Activated CD4-positive, CD25-positive, alpha-beta regulatory T cell treated with anti-CD3 and anti-CD28 coated beads, Interleukin-2, amount 50 U/mL, for 16 hours (primary cell): Measurements from ENCODE around the gene RCSD1.

ENCODE experiments used
- DNase-seq: peaks from one replicate; pipeline ENCODE4 v3.0.0-alpha.2; 2020; ENCODE audit warnings: low read depth, low spot score

Gene RCSD1

GRCh38 chr1:167642501-167642826 is 12.4 kb downstream of the RCSD1 start:
- DNase-seq: no peak

DNA sequence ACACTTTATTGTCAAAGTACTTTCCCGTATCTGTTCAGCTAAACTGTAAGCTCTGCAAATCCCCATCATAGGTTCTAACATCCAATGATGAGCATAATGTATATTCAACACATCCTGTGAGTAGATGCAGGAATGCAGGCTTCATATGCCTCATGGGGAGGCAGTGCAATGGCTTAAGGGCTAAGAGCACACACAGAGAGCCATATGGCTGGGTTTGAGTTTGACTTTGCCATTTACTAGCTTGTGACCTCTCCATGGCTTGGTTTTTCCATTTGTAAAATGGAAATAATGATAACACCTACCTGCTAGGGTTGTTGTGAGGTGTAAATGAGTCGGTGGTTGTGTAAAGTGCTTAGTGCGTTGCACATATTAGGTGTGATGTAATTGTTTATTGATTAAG is 13.4 kb downstream of the RCSD1 start:
- DNase-seq: no peak

GRCh38 chr1:167644551-167644950 is 14.5 kb downstream of the RCSD1 start:
- DNase-seq: no peak

- no peak for DNase-seq
Measured at GRCh38 chr1:167645140-167645541, 15.1 kb downstream of the RCSD1 start.

DNA sequence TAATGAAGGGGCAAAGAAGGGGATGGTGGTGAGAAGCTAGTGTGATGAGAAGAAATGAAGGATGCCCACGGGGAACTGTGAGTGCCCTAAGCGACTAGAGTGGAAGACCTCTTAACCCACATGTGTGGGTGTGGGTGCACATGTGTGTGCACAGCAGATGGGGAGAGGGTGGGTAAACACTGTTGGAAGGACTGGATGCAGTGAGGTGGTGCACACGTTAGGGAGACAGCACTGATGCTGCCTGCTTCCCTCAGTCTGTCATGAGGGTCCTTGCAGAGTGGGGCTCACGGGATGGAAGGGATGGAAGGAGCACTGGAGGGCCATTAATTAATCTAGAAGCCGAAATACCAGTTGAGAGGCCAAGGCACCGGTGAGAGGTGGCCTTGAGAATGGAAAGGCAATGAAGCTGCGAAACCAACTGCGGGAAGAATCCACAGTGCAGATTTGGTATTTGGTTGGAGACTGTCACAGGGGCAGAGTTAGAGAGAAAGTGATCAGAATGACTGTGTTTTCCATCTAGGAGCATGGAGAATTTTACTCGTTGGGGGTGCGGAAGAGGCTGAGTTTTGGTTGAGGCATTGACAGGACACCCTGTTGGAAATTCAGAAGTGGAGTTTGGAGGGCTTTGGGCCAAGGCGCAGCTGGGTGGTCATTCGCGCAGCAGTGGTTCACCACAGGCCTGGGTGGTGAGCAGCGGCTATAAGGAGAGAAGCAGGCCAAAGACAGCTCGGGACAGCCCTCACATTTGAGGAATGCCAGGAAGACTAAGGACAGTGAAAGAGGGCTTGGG is 15.8 kb downstream of the RCSD1 start:
- no peak for DNase-seq

- no peak for DNase-seq
Measured at GRCh38 chr1:167648252-167648849, 18.3 kb downstream of the RCSD1 start.

DNA sequence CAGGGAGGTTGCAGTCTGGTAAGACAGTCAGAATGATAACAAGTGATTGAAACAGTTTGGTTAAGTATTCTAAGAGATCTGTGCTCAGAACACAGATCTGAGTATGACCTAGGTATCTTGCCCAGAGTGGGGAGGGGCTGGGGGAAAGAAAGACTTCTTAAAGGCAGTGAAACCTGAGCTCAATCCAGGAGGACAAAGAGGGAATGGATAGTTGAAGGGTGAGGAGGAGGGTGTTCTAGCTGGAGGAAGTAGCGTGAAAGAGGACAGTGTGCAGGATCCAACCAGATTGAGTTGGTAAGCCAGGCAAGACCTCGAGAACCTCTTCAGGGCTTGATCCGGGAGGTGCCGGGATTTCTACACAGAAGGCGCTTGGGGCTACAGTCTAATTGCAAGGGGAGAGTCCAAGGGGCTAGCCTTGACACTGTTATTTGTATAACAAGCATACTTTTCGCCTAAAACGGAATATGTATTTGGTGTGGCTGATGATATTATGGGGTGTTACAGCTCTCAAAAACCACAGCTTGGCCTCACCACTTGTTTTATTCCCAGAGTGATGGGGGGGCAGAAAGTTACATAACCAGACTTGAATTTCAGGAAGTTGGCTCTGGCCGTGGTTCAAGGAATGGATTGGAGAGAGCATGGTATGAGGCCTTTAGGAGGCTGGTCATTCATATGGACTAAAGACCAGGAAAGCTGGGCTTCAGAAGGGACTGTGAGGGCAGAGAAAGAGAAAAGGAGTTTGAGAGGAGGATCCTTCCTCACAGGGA is 19.1 kb downstream of the RCSD1 start:
- DNase-seq: no peak

DNA sequence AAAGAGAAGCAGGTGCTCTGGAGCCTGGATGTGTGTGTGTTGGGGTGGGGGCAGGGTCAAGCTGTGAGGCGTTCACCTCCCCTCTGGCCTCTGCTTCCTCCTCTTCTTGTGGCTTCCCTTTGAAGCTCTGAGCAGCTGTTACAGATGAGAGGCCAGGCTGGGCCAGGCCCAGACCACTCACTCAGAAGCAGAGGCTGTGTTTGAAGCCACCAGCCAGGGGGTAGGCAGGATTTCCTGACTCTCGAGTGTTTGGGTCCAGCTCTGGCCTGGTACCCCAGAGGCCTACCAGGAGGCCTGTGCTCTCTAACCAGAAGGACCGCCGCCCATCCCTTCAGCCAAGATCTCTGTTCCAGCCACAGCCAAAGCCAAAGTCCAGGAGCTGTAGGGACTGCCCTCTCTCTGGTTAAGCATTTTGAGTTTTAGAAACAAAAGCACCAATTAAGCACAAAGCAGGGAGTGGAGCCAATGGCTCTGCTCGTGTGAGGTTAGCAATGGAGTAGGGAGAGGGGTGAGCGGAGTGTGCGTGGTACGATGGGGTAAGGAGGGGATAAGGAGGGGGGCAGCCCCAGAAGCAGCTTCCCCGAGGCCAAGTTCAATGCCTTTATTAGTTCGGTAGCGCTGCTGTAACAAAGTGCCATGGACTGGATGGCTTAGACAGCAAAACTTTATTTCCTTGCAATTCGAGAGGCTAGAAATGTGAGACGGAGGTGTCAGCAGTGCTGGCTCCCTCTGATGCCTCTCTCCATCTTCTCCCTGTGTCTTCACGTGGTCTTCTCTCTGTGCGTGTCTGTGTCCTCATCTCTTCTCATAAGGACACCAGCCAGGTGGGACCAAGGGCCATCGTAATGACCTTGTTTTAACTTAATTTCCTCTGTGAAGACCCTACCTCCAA is 20.5 kb downstream of the RCSD1 start:
- DNase-seq: no peak

GRCh38 chr1:167651161-167651693 is 21.2 kb downstream of the RCSD1 start:
- no peak for DNase-seq

- no peak for DNase-seq
Measured at GRCh38 chr1:167654975-167655575, 25.0 kb downstream of the RCSD1 start.

- no peak for DNase-seq
Measured at GRCh38 chr1:167656657-167657056, 26.6 kb downstream of the RCSD1 start.

DNA sequence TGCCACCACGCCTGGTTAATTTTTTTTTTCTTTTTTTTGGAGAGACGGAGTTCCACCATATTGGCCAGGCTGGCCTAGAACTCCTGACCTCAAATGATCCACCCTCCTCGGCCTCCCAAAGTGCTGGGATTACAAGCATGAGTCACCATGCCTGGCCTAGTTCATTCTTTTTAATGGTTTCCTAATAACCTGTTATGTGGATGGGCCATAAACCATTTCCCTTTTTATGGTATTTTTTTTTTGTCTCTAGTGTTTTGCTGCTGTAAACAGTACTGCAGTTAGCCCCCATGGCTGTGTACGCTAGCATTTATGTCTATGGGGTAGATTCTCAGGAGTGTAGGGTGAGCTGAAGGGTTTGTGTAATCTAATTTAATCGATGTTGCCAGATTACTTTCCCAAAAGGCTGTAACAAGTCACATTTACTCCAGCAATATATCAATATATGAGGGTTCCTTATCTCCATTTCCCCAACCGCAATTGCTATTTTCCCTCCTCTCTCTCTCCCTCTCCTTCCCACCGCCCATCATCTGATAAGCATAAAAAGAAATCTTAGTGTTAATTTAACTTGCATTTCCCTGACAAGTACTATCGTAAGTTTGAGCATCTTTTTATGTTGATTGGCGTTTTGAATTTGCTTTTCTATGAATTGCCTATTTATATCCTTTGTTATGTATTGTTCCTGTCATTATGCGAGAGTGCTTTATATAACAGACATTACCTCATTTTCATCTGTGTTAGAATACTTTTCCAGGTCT is 28.7 kb downstream of the RCSD1 start:
- no peak for DNase-seq

DNA sequence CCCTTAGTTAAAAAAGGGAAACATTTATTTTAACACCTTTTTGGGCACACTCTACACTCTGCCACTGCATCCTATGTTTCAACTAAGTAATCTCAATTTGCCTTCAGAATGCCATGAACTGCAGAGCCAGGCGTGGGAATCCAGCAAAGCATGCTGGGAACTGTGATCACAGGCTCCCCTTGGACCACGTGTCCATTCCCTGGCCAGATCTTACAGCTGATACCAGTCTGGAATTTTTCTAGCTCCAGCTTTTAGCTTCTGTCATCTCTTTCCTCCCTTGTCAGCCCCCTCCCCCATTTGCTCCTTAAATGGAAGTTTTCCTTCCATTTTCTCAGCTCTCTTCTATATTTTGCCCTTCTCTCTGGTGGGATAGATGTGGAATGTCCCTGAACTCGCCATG is 29.4 kb downstream of the RCSD1 start:
- DNase-seq: no peak

DNA sequence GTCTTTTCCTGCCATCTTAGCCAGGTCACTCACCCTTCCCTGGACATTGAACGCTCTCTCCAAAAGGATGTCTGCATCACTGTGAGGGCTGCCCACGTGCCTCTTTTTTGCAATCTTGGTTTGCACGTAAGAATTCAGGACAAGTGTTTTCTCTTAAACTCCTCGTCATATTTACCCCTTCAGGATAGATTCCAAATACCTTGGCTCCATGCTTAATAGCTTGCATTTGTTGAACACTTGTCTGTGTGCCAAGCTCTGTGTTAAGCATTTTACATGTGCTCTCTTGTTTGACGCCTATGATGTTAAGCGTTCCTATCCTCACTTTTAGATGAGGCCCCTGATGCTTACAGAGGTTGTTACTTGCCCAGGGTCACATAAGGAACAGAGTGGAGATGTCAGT is 29.8 kb downstream of the RCSD1 start:
- no peak for DNase-seq

DNA sequence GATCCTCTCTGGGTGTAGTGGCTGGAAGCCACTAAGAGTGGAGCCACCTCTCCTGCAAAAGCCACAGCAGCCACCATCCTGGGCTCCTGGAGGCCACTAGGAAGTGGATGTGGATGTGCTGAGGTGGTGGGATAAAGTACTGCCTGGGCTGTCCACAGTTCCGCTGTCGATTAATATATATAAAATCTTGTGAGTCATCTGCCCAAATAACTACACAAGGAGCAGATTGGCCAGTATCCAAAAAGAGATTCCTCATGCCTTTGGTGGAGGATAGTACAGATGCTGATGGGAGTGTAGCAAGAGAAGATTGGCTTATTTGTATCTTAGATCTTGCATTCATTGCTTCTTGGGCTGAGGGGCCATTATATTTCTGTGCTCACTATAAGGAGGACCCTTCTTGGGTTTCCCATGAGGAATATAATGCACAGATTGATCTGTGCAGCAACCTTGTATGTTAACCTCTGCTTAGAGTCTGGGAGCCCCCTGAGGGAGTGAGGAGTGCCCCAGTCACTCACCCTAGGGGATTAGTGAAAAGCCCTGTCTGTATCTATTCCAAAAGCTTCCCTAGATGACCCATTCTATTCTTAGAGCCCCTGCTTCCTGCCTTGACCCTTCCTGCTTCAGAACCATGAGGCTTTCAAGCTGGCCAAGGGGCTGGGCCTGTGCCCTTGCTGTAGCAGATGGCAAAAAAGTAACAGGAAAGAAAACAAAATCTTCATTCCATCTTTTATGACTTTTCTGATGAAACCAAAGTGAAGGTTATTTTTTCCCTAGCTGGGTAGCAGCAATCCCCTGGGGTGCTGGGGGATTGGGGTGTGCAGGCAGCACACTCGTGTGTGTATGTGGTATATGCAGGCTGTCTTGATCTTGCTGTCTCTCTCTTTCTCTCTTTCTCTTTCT is 31.7 kb downstream of the RCSD1 start:
- DNase-seq: no peak

DNA sequence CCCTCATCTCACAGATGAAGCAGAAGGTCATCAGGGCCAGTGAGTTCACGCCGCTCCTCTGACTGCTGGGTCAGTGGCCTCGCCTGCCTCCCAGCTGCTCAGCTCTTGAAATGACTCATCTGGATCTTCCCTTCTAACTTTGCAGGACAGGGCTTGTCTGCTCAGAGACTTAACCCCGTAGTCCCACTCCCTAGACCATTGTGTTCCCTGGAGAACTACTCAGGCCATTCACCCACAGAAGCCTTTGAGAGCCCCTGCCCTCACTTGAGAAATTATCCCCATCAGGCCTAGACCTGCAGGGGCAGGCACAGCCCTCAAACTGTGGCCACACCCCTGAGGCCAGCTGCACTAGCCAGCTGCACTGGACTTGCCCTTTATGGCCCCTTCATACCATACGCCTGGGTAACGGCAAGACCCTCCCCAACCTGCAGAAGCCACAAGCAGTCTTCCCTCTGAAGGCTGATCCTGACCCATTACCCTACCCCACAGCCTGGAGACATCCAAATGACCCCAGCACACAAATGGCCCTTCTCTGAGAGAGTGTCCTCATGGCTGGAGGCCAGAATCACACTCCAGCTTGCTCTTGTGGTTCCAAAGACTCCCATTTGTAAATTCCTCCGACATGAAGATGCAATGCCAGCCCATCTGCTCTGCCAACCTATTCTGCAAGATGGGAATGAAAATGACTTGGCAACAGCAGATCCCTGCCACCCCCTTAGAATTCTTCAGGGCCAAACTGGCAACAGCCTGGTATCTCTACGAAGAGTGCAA is 33.2 kb downstream of the RCSD1 start:
- DNase-seq: no peak

- DNase-seq: no peak
Measured at GRCh38 chr1:167665469-167665868, 35.4 kb downstream of the RCSD1 start.

GRCh38 chr1:167666416-167666815 is 36.4 kb downstream of the RCSD1 start:
- no peak for DNase-seq

DNA sequence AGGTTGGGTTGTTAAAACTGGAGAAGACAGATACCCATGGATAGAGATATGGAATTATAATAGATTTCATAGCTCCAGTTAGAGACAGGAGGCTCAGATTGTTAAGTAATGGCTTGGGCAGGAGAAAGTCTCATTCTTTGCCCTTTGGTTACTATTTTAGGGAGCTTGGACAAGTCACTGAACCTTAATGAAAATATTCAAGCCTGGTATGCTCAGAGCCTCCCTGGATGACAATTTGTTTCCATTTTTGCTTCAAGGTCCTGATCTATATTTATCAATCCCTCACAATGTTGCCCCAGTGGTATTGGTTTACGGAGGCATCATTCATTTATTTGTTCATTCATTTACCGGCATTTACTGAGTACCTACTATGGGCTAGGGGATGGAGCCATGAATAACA is 37.5 kb downstream of the RCSD1 start:
- no peak for DNase-seq
